AG09319 (cell line): ENCODE data around the gene AKTIP.

Source experiments
- DNase-seq: peaks from one replicate; pipeline ENCODE4 v3.0.0-alpha.2; 2010; ENCODE audit warnings: low read depth; ENCODE audit errors: extremely low read depth
- TF ChIP-seq, protein P1 (sequence below): IDR thresholded peaks from 2 replicates; pipeline ENCODE4 v1.5.1; 2011; ENCODE audit warnings: low read depth, mild to moderate bottlenecking, inconsistent platforms, low read length, moderate library complexity

The AKTIP gene

GRCh38 chr16:53511403-53512280, 8.6 kb upstream of the AKTIP start:
- no peak for DNase-seq
- TF ChIP-seq, protein P1, sequence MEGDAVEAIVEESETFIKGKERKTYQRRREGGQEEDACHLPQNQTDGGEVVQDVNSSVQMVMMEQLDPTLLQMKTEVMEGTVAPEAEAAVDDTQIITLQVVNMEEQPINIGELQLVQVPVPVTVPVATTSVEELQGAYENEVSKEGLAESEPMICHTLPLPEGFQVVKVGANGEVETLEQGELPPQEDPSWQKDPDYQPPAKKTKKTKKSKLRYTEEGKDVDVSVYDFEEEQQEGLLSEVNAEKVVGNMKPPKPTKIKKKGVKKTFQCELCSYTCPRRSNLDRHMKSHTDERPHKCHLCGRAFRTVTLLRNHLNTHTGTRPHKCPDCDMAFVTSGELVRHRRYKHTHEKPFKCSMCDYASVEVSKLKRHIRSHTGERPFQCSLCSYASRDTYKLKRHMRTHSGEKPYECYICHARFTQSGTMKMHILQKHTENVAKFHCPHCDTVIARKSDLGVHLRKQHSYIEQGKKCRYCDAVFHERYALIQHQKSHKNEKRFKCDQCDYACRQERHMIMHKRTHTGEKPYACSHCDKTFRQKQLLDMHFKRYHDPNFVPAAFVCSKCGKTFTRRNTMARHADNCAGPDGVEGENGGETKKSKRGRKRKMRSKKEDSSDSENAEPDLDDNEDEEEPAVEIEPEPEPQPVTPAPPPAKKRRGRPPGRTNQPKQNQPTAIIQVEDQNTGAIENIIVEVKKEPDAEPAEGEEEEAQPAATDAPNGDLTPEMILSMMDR, result no peak

DNA sequence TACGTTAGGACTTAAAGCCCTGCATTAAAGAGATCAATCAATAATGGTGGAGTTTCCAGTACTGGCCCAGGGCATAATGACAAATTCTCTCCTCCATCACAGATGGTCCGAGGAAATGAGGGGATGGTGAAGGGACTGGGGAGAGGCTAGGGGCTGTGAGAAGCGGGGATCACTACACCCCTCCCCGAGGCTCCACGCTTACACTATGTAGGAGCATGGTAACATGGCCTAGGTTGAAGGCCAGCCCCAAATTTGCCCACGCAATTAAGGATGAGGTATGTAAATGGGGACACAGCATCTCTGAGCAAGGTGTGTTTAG, 8.0 kb upstream of the AKTIP start:
- TF ChIP-seq, protein P1, result no peak
- no peak for DNase-seq

DNA sequence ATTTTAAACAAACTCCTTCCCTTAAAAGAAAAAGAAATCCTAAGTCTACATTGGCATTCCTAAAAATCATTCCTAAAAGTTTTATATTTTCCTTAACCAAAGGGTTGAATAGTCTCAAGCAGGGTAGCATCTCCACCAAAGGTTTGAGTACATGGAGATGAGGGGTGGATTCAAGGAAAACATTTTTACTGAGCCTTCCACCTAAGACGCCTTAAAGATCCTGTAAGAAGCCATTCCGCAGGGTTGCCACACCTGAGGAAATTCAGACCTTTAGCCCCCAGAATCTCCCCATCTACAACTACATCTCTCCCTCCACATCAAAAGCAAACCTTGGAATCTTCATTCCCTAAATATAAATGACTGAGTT, 7.7 kb upstream of the AKTIP start:
- TF ChIP-seq, protein P1, result no peak
- DNase-seq, result no peak

- DNase-seq, result no peak
- TF ChIP-seq, protein P1, result peak; percentile 98
Measured at GRCh38 chr16:53509906-53510703, 7.1 kb upstream of the AKTIP start.

GRCh38 chr16:53507464-53508179, 4.6 kb upstream of the AKTIP start:
- TF ChIP-seq, protein P1, result no peak
- DNase-seq, result no peak

- DNase-seq, result no peak
- TF ChIP-seq, protein P1, result no peak
Measured at GRCh38 chr16:53506254-53506653, 3.2 kb upstream of the AKTIP start.
